GM21381 (cell line): ENCODE data around the gene EXOC6B.
"Not testable (repeated sequence)": the region's sequence is repeated elsewhere in the genome, so short reads cannot be mapped to it uniquely, and the experiment has no call there.

Experiments used
- ATAC-seq: cut with Tn5 transposase; IDR thresholded peaks from one replicate; pipeline ENCODE4 v1.9.1; 2021; ENCODE audit warnings: mild to moderate bottlenecking, moderate library complexity; ENCODE audit not compliant: unreplicated experiment

The EXOC6B gene

DNA sequence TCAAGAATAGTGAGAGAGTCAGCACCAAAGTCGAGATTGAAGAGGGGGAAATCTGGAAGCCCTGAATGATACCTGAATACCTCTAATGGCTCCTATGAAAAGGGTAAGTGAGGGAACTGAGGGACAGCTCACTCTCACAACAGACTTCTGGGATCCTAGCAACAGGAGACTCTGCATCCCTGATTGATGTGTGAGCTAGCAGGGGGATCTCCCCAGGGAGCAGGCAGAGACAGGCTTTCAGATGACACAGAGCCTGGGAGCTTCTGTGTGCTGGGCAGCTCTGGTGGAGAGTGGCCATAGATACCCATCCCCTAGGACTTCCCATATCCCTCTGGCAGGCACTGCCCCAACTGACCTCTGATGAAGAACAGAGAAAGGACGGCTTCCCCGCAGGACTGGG is 206.2 kb downstream of the EXOC6B start:
- ATAC-seq: no peak

DNA sequence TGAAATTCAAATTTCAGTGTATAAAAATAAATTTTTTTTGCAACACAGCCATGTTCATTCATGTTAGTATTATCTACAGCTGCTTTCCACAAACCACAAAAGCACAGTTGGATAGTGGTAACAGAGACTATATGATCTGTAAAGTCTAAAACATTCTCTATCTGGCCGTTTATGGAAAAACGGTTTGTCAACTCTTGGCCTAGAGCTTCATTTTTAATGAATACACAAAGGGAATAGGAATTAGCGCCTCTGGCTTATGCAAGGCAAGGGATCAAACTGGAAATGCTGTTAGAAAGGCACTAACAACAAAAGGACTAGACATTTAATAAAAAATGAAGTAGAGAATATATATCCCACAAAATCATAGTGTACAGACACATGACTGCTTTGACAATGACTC is 211.9 kb downstream of the EXOC6B start:
- no peak for ATAC-seq

DNA sequence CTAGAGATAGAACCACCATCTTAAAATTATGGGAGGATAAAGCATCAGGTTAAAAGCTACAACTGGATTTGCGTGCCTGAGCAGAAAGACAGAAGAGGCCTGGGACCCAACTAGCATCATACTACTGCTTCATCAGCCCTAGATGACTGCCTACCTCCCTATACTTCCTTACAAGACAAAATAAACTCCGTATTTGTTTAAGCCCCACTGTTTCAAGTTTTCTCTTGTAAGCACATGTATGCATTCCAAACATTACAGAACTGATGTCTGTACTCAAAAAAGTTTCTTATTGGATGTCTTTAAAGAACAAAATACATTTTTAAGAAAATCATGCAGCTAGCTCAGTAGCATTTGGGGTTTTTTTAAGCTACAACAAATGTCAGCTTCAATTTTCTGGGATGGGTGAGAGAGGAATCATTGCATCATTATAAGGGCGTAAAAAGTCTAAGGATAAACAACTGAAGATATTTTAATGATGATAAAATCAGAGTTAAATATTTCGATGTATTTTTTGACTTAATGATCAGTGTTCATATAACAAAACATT is 213.1 kb downstream of the EXOC6B start:
- ATAC-seq: no peak

DNA sequence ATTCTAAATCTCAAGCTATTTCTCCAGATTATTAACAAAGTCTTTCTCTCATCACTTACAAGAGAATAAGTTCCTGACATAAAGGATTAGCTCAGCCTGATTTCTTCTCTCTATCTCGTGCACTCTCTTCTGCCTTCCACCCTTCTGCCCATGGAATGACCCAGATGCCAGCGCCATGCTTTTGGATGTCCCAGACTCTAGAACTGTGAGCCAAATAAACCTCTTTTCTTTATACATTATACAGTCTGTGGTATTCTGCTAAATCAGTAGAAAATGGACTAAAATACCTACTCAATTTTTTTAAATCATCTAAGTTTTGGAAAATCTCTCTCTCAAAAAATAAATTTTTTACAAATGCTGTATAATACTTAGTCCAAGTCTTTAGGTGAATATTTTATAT is 218.6 kb downstream of the EXOC6B start:
- no peak for ATAC-seq

DNA sequence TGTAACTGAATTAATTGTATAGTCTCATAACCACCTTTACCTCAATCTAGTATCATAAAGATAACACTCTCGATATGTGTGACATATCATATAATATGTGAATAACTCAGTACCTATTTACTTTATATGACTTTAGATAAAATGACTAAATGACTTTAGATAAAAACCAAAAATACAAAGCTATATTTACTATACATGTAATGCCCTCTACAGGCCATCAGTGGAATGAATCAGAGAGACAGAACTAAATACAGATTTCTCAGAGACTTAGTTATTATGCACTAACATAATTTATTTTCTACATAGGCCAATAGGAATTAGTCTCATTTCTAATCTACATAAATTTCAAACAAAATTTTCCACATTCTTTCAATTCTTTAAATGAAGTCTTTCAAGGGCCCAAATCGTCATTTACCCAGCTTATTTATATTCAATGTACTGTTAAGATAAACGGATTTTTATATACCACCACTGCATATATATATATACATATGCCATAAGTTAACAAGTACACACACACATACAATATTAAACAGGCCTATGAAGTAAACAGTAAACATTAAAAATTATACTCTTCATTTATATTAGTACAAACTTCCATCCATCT is 219.9 kb downstream of the EXOC6B start:
- ATAC-seq: no peak

DNA sequence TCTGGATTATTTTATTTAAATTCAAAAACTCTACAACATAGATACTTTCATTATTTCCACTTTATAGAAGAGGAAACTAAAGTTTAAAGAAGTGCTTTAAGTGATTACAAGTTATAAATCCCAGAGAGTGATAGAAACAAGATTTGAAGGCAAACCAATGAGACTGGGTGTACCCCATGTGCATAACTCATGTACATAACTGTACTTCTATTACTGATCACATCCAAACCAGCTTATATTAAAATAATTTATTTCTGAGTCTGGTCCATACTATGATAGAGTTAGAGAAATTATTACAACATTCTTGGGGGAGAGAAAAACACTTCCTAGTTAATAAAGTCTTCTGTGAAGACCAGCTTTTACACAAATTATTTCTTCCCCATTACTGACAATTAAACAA is 221.4 kb downstream of the EXOC6B start:
- ATAC-seq: no peak

DNA sequence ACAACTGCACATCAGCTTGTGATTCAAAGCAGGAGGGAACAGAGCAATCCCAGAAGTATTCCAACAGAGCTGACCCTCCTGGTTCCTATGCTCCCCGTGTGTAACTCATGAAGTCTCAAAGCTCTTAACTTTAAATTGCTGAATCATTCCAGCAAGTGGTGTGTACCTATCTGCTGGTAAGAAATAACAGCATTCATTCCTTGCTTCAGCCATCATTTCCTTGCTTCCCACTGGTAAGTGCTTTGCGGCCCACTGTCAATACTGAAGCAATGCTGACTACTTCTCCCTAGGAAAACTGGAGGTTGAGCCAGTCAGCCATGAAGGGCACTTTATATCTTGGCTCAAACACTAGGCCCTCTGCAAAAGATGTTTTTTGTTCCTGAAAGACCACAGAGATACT is 222.4 kb downstream of the EXOC6B start:
- no peak for ATAC-seq

DNA sequence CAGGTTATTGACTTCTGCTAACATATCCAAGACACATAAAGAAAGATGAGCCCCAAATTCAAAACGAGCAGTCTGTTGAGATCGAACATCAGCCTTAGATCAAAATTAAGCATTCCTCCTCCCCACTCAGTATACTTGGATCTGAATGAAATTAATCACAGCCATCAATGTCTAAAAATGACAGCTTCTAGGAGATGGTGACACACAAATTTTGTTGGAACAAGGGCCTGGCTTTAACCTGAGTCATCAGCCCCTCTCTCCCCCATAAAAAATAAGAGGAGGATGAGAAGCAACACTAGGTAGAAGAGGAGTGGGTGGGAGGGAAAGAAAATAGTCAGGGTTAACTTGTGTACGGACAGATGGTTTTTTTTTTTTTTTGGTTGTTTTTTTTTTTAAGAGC is 223.1 kb downstream of the EXOC6B start:
- no peak for ATAC-seq

DNA sequence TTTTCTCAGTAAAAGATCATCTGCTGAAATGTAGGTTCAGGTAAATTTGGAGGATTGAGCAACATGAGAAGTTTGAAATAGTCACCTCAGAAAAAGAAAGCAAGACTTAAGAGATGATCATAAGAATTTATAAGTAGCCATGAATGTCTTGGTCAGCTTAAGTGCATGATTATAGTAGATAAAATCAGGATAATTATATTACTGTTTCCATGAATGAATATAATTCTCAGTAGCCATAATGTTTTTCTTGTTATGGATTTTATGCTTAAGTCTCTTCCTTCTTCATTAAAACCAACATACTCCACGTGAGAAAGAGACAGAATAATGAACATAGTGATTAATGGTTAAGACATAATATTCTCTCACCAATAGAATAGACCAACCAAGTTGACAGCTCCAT is 223.7 kb downstream of the EXOC6B start:
- ATAC-seq: no peak

DNA sequence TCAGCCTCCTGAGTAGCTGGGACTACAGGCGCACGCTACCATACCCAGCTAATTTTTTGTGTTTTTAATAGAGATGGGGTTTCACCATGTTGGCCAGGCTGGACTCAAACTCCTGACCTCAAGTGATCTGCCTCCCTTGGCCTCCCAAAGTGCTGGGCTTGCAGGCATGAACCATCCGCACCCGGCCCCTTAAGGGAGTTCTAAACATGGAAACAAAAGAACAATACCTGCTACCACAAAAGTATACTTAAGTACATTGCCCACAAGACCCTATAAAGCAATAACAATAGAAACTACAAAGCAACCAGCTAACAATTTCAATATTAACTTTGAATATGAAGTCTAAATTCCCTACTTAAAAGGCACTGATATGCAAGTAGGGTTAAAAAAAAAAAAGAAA is 242.0 kb downstream of the EXOC6B start:
- not testable (repeated sequence) for ATAC-seq

DNA sequence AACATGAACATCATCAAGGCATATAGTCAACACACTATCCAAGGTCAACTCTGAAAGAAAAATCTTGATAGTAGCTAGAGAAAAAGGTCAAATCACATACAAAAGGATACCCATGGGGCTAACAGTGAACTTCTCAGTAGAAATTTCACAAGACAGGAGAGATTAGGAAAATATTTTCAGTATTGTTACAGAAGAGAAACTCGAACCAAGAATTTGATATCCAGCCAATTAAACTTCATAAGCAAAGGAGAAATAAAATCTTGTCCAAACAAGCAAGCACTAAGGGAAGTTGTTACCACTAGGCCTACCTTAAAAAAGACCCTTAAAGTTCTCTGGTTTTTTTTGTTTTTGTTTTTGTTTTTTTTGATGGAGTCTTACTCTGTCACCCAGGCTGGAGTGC is 242.5 kb downstream of the EXOC6B start:
- no peak for ATAC-seq

DNA sequence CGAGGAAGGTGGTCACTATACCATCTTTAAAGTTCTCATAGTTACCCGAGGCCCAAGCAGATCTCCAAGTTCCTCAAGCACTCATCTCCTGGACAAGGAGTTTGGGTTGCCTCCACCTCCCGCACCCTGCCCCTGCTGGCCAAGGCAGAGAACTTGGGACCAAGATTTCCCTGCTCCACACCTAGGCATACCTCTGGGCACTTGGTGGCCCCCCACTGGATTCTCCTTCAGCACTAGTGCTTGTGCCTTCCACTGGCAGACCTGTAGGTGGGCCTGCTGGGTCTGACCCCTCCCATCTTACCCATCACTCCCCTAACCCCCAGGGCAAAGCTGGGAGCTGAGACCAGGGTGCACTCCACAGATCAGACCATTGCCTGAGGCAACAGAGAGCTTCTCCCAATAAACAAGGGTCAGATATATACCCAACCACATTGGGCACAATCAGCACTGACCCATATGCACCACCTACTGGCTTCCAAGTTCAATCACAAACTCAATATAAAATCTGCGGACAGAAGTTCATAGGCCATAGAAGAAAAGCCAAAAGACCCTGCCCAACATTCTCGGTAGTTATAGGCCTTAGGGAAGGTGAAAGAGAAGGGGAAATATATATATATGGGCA is 244.2 kb downstream of the EXOC6B start:
- ATAC-seq: no peak

DNA sequence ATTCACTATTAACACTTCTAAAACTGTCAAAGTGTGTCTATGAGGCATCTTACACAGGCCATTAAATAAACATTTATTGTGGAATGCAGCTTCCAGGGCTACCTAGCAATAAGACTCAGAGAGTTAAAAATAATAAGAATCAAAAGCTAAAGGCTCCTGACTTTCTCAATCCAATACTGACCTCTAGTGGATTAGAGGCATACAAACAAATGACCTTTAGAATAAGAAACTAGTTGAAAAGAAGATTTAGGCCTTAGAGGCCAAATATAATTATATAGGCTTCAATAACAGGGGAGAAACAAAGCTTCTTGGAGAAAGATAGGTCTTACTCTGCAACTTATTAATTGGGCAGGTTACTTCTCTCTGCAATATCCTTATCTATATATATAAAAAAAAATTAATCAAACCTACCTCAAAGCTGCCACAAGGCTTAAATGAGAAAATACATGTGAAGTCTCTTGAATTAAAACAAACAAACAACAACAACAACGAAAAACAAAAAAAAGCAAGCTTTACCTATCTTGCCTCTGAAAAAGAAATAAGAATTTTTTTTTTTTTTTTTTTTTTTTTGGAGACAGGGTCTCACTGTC is 246.1 kb downstream of the EXOC6B start:
- ATAC-seq: no peak

DNA sequence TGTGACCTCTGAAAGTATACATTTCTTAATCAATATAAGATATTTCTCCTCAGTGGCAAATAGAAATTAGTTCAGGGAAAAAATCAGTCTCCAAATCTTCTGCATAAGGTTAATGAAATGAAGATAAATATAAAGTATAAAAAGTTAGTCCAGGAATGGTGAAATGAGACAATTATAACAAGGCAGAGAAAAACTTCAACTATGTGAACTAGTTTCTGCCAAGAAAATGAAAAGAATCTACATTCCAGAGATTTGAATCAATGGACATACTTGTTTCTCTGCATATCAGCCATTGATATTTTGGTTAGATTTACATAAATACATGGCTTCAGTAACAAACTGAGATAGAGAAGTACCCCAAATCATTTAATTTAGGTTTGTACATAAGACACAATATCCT is 249.0 kb downstream of the EXOC6B start:
- no peak for ATAC-seq

DNA sequence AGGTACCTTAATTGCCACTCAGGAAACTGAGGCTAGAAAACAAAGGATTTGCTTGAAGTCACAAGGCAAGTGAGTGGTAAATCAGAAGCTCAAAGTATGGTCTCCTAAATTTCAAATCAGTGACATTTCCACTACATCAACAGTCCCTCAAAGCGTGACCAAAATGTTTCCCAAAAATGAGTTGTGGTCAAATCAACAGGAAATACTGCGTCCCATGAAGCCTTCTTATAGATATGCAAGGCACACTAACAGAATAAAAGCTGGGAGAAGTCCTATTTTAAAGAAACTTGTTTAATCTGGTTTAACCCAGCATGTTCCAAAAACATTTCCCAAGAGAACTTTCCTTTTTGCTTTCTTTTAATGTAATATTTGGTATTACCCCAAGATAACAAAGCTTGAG is 249.4 kb downstream of the EXOC6B start:
- ATAC-seq: no peak

DNA sequence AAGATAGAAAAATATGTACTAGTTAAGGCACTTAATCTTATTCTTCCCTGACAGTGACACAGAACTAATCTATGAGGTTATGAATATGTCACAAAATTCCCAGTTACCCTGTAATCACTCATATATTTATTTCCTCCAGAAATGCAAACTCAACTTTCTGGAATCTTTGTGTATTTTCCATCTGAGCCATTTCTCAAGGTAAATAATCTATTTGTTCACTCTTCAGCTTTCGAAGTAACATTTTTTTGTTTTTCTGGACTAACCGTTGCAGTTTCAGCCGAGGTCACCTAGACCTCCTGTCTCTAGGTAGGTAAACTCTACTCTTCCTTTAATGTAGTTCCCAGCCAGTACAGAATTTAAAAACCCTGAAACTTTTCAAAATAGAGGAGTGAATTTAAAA is 250.9 kb downstream of the EXOC6B start:
- no peak for ATAC-seq

DNA sequence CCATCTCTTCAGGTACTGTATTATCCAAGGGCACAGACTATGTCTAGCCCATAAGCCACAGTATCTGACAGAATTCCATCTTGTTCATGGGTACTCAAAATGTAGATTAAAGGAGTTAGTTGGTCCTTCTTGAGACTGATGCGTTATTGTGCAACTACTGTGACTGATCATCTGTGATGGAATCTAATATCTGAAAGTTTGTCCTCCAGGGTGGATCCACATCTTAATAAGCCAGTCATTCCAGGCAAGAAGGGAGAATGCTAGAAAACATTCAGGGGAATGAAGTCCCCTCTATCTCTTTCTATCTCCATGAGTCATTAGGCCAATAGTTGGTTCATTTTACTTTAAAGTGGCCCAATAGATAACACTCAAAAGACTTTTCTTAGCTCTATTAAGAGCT is 252.6 kb downstream of the EXOC6B start:
- ATAC-seq: no peak

DNA sequence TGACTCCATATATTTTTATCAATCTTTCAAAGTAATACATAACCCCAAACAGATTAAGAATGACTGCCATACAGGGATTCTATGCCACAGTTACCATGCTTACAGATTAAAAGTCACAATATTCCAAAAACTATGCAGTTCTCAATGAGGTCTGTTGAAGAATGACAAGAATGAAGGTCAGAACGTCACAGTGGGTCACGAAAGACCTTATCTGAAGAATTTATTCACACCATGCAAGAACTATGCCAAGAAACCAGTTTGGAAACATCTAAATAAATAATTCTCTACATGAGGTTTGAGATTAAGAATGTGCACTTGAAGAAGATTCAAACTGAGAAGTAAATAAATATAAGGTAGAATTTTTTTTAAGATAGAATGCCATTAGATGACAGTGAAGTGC is 253.3 kb downstream of the EXOC6B start:
- no peak for ATAC-seq

DNA sequence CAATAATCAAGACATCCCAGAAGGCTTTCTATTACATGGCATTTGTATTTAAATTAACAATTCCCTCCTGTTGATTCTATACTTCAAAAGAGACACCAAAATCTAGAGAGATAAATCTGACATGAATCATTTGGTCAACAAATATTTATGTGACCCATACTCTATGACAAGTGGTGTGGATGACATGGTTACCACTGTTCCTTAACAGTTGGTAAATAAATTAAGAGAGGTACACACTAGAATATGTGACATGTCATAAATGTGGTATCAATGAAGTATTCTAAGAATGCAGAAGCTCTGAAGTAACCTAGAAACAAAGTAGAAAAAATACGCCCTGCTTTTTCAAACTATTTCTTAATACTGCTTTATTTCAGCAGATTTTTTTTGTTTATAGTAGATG is 255.4 kb downstream of the EXOC6B start:
- no peak for ATAC-seq

DNA sequence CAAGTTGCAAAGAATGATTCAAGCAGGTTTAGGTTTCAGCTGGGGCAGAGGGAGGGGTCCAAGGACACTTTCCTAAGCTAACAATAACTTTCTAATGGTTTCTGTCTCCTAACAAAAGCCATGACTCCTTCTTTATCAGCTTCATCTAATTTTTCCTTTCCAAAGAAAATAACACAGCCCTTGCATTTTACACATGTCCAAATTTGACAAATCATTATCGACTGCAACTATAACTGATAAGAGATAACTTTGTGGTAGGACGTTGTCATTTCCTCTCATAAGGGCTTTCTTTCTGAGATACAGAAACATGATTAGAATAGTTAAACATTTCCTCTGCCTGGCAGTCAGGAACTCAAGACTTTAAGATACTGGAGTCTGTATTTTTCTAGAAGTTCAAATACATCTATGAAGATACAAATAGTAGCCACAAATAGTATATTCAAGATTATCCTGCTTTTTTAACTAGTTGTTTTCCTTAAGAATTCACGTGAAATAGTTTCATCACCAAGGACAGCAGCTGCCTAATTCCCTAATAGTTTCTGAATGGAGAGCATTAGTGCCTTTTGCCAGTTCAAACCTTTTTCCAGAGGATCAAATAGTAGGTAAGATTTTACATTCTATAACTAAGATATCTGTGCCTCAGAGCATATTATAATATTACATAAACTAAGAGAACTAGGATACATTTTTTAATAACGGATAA is 263.2 kb downstream of the EXOC6B start:
- ATAC-seq: no peak

DNA sequence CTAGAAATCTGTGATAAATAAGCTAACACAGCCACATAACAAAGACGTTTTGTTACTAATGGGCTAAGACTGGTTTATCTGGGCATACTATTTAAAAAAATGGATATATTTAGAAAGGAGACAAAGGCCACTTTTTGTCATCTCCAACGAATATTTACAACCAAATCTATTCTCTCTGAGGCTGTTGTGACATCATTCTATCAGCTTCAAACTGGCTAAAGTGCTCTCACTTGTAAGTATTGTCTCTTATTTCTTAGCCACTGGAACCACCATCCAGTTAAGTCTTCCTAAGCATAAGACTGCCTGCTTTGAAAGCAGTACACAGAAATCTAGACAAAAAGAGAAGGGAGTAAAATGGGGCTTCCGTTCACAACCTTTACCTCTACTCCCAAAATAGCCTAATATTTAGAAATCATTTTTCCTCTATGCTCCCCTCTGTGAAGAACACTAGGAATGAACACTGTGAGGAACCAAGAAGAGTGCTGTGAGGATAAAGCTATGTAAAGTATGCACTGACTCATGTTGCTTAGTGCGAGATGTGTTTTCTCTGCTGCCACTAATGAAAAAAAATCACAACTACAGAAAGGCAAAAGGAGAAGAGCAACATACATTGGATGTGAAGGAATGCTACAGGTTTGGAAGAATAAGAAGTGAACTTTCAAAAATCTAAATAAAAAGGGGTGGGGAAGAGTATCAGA is 264.1 kb downstream of the EXOC6B start:
- no peak for ATAC-seq
